GM13977 (cell line): ENCODE data around the gene PALM2AKAP2.

Experiments used
- DNase-seq: peaks from one replicate; pipeline ENCODE4 v3.0.0; 2012; ENCODE audit warnings: low spot score
- in situ Hi-C: fragments of 300-500 bp; cut with MboI; formaldehyde crosslinking; loops from one replicate; pipeline ENCODE4 v1.12.0; 2022; ENCODE audit warnings: low sequenced_read_pairs, low pct_unique_long_range_greater_than_20kb, mixed read lengths, inconsistent platforms; ENCODE audit not compliant: unreplicated experiment
- TF ChIP-seq, protein P1 (sequence below): IDR thresholded peaks from 2 replicates; pipeline ENCODE4 v1.5.1; 2012; ENCODE audit warnings: mild to moderate bottlenecking, control low read depth; ENCODE audit not compliant: insufficient read depth; ENCODE audit errors: extremely low read depth, missing control alignments

The PALM2AKAP2 gene

DNA sequence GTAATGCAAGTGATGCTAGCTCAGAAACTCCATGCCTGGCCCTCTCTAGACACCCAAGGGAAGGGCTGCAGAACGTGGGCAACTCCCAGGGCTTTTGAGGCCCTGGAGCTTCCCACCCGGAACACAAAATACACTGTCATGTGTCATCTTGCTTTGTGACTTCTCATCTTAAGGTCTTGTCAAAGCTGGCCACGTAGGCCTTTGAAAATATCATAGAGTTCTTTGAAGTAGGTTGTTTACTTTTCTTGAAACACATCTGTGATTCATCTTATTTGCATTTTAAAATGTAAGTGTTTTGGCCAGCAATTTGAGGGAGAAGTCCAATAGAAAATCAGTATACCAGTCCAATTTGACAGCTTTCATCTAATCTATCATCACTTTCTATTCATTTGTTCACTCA is 40.2 kb upstream of the PALM2AKAP2 start:
- in situ Hi-C loops, result no loop called here
- DNase-seq, result no peak

DNA sequence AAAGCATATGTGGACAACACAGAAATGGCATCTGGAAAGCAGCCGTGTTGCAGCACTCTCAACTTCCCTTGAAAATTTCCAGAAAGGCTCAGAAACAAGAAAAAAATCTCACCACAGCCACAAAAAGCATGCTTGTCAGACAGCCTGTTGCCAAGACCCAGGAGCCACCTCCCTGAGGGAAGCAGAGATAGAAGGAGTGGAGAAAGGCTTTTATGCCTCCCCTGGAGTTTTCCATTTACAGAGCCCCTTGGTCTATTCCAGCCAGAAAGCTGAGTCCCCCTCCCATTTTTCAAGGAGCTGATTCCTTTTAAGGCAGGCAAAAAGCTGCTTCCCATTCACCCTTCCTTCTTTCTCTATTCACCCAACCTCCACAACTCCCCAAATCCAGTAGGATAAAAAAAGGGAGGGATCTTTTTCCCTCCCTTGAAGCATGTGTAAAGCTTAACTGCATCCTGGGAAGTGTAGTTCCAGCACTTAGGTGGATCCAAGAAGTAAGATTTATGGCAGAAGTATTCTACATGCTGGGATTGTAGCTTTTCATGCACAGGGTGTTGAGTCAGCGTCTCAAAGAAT is 37.1 kb upstream of the PALM2AKAP2 start:
- in situ Hi-C loops, result no loop called here
- TF ChIP-seq, protein P1, sequence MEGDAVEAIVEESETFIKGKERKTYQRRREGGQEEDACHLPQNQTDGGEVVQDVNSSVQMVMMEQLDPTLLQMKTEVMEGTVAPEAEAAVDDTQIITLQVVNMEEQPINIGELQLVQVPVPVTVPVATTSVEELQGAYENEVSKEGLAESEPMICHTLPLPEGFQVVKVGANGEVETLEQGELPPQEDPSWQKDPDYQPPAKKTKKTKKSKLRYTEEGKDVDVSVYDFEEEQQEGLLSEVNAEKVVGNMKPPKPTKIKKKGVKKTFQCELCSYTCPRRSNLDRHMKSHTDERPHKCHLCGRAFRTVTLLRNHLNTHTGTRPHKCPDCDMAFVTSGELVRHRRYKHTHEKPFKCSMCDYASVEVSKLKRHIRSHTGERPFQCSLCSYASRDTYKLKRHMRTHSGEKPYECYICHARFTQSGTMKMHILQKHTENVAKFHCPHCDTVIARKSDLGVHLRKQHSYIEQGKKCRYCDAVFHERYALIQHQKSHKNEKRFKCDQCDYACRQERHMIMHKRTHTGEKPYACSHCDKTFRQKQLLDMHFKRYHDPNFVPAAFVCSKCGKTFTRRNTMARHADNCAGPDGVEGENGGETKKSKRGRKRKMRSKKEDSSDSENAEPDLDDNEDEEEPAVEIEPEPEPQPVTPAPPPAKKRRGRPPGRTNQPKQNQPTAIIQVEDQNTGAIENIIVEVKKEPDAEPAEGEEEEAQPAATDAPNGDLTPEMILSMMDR, result no peak

More for the DNA sequence above, 40.2 kb upstream of the PALM2AKAP2 start:
- TF ChIP-seq, protein P1, result no peak

DNA sequence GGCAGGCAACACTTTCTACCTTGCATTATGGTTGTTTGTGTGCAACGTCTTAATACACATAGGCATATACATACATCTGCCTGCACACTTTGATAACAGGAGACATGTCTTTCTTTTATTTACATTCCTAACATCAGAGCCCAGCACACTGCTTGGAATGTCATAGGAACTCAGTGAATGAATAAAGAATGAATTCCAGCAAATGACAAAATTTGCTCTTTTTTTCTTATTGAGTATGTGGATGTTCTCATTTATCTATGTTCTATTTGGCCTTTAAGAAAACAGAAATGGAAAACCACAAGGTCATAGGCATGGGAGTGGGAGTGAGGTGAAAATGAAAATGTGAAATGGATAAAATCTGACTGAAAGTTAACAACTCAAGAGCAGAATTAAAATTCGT is 36.3 kb upstream of the PALM2AKAP2 start:
- TF ChIP-seq, protein P1, result no peak
- no peak for DNase-seq
- in situ Hi-C loops, result no loop called here

More for the DNA sequence above, 37.1 kb upstream of the PALM2AKAP2 start:
- no peak for DNase-seq

DNA sequence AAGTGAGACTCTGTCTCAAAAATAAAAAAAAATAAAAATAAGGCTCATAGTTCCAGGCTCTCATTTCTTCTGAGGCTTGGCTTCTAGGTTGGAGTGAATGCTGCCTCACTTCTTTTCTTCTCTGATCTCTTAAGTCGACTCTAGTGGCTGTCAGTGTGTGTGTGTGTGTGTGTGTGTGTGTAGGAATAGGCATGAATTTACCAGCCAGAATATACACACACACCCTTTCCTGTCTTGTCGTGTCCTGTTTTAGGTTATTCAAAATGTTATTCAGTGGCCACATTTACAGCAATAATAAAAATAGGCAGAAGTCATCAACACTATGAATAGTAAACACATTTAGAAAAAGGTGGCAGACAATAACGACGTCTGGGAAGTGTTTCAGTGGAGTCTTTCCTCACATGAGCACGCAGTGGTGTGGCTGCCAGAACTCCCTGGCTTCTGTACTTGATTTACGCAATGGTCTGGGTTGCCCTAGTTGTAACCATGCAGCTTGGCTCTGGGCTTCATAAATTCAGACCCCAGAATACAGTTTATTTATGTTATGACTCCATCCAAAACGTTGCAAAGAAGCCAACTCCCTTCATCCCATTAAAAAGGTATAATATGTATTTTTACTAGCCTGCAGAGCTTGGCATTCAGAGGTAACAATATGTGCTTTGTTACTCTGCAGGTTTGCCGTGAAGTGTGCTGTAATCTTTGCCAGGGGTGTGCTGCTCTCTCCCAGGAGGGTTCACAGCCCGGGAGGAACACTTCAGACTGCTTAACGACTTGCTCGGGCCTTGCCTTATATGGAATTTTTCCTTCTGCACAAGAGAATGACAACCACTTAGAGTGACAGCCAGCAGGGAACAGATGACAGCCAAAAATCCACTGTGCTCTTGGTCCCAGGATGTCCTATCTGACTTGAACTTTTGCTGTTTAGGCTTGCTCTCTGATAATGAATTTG is 34.4 kb upstream of the PALM2AKAP2 start:
- in situ Hi-C loops, result no loop called here
- DNase-seq, result no peak
- TF ChIP-seq, protein P1, result no peak

DNA sequence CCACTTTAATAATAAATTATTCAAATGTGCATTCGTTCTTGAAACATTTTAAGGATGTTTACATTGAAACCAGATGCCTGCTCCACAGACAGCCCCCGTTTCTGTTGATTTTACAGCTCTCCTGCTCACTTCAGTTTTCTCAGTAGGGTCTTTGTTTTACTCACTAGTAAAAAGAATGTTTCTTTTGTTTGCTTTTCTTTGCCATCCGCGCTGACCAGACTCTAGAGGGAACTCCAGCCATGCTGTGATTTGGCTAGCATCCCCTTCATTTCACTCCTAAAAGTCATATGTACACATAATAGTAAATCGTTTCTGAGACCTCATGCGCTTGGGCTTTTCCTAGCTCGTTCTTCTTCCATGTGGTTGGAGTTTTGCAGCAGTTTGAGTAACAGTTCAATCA is 28.7 kb upstream of the PALM2AKAP2 start:
- TF ChIP-seq, protein P1, result no peak
- in situ Hi-C loops, result no loop called here
- no peak for DNase-seq

DNA sequence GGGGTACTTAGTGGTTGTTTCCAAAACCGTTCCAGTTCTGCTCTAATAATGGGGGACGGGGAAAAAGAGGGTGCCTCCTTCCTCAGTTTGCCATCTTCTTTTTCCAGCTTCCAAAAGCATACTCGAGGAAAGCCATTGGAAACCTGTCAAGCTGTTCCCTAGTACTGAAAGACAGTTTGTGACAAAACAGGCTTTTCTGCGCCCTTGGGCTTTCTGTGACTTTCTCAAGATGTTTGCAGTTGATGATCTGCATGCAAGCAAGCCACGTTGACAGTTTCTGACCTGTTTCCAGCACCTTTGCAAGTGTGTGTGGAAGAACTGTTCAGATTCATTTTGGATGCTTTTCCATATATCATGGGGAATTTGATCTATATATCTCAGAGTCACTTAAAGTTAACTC is 26.7 kb upstream of the PALM2AKAP2 start:
- no peak for DNase-seq
- TF ChIP-seq, protein P1, result no peak
- in situ Hi-C loops, result no loop called here
